NCI-H2171 treated with DMSO at 0.1 percent for 48 hours (cell line): ENCODE results near the gene AMOTL1.

Source experiments
- DNase-seq: peaks from one replicate; lab custom pipeline; 2025; lab: John Stamatoyannopoulos, UW

Gene AMOTL1

DNA sequence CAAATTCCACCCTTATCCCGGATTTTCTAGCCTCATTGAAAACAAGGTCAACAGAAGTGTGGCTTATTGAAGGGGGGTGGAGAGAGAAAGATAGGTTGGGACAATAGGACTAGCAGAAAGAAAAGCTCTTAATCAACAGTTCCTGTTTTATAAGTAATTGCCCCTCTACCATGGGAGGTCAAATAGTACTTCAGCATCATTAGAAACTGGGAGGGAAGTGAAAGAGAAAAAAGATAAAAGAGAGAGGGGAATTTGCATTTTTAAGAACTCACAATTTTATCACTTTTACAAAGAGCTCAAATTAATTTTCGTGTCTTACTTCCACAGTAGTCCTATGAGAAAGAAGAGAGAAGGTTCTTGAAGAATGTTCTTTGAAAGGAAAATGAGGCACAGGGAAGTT is 89.2 kb downstream of the AMOTL1 start:
- DNase-seq = no peak

DNA sequence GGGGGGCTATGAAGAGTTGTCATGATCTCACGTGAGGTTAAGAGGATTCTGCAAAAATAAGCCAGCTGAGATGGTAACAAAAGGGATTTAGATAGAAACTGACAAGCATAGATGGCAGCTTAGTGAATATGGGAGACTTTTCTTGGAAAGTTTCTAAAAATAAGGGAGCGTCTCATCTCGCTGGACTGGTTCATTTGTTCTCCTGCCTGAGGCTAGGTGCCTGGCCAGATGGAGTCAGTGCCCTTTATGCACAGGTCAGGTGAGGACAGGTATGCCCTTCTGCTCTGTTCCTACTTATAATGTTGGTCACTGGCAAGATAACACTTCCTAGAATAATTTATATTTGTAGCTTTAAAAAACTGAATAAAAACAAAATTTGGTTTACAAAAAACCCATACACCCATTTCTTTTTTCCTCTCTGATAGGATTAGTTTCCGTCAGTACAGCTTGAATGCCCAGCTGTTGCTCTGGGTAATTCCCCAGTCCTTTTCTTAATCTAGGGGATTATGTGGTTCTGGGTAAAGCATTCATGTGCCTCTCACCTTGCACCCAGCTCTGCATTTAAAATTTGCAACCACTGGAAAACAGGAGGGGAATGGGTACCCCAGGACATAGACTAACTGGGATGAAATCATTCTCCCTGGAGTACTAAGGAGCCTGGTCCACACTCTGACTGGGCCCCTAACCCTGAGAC is 90.0 kb downstream of the AMOTL1 start:
- DNase-seq = no peak

DNA sequence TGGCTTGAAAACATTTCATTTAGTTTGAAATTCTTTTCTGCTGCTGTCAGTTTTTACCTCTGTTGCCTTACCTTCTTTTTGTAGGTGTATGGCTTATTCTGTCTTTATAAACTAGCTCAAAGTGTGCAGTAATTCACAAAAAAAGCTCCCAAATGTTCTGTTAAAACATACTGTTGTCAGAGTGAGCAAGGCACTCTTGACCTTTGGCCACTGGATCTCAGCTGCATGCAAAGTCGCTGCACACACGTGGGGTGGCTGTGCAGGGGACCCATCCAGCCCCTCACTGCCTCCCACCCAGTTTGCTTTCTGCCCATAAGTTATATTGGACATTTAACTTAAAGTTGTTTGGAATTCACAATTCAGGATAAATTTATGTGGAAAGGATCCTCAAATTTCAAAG is 92.2 kb downstream of the AMOTL1 start:
- no peak for DNase-seq

DNA sequence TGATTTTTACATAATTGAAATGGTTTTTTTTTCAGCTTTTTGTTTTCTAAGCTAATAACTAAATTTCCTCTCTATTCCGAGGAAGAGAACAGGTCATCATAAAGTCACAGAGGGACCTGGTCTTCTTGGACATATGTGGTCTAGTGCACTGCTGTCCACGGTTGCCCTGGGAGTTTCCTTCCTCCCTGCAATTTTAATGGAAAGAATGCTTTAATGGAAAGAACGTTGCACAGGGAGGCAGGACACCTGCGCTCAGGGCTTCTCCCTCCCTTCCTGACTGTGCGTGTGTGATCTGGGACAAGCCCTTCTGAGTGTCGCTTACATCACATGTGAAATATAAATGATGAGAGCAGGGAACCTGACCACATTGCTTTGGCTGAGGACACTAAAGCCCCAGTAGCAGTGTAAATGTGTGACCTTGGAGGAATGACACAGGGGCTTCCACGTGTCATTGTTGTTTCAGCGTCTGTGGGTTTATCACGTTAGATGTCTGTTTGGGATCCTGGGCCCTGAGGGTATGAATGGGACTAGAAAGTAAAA is 93.2 kb downstream of the AMOTL1 start:
- DNase-seq = no peak

DNA sequence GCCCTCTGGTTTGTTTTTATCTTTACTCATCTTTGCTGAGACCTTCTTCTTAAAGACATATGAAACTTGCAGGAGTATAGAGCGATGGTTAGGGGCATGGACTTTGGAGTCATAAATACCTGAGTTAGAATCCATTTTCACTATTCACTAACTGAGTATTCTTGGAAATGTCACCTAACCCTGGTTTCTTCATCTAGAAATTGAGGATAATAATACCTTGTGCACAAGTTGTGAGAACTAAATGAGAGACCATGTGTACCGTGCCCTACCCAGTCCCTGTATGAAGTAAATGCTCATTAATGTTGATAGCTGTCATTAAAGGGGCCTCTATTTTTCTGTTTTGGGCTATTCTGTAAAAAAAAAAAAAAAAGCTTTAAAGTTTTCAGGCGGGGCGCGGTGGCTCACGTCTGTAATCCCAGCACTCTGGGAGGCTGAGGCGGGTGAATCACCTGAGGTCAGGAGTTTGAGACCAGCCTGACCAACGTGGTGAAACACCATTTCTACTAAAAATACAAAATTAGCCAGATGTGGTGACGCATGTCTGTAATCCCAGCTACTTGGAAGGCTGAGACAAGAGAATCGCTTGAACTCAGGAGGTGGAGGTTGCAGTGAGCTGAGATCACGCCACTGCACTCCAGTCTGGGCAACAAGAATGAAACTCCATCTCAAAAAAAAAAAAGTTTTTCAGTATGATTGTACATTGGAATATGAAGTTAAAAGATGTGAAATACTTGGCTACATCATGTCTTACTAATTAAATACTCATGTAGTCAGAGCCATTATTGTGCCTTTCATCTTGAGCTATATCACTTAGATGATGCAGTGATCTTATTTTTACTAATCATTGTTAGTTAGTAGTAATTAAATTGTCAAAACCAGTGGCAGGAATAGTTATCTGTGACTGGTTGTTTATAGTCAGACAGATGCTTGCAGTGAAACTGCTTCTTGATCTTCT is 95.0 kb downstream of the AMOTL1 start:
- DNase-seq = no peak

DNA sequence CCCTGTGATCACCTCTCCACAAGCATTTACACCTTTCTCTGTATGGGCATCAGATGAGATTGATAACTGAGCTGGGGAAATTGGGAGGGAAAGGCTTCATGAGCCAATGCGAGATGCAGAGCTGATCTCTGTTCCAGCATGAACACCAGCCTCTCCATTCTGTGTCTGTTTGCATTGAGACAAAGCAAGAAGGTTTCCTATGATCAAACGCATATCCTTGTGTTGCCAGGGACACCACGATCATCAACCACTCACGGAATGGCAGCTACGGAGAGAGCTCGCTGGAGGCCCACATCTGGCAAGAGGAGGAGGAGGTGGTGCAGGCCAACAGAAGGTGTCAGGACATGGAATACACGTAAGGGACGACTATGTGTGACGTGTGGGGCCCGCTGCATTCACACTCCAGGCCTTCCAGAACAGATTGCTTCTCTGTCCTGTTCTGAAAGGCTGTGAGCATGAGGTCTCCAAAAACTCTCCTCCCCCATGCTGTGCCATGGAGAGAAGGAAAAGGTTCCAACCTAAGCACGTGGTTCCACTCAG is 96.4 kb downstream of the AMOTL1 start:
- no peak for DNase-seq

DNA sequence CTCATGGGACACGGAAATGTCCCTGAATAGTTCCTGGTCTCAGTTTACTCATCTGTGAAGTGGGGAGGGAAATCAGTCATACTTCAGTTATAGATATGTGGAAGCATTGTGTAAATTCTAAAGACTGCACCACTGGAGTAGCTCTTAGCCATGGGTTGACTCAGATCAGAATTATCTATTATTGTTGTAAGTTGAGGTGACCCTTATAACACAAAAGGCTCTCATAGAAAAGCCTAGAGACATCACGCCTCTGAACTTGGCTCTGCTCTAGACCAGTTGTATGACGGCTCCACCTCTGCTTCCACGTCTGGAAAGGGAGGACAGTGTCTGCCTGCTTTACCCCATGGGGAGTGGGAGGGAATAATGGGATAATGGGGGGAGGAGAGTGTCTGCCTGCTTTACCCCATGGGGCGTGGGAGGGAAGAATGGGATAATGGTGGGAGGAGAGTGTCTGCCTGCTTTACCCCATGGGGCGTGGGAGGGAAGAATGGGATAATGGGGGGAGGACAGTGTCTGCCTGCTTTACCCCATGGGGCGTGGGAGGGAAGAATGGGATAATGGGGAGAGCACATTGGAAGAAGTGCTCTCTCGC is 98.2 kb downstream of the AMOTL1 start:
- no peak for DNase-seq

DNA sequence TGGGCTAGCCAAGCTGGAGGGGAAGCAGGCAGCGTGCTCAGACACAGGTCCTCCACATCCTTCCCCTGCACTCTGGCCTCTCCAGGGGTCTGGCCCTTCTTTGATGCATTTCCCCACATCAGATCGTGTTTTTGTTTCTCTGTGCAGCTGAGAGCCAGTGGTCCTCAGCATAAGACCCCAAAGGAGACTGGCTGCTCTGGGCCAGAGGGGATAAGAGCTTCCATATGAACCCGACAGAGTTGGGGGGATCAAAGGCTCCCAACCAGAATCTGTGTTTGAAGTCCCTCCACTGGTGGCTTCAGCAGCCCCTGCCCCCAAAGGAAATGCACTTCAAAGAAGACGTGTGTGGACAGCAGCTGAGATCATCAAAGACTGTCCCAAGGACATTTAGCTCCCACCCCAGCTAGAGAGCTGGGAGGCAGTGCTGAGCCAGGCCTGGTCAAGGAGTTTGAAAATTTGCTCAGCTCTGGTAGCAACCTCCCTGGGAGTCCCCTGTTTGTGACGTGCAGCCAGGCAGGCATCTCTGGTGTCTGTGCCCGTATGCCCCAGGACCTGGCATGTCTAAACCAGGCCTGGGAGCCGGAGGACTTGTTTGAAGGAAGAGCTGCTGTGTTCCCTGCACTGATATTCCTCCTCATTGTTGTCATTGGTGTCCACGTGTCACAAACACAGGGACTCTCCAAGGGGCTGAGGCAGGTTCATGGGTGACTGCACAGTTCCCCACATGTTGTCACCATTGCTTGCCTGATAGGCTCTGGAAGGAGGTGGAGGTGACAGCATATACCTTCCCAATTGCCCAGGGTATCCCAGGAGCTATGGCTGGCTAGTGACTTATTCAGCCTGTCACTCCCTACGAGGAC is 99.0 kb downstream of the AMOTL1 start:
- no peak for DNase-seq

DNA sequence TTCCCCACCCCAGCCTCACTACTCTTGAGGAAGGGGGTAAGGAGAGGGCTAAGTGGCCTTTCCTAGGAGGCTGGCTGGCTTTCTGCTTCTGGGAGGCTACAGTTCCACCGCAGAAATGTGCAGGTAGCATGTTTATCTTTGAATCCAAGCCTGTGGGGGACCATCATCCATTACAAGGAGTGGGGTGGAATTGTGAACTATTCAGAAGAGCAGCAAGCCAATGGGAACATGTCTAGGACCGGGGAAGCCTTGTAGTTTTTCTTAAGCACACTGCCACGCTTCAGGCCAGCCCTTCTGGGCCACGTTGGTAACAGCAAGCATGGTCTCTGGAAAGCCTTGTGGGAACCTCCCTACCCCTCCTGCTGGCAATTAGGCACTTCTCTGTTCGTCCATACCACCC is 100.3 kb downstream of the AMOTL1 start:
- no peak for DNase-seq

DNA sequence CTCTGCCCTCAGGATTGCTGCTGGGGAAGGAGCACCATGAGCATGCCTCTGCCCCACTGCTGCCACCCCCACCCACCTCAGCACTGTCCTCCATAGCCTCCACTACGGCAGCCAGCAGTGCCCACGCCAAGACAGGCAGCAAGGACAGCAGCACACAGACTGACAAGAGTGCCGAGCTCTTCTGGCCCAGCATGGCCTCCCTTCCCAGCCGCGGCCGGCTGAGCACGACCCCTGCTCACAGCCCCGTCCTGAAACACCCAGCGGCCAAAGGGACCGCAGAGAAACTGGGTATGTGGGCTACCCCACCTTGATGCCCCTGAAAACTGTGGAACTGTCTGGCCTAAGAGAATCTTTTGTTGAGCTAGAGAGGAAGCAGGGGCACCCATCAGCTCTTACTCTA is 101.0 kb downstream of the AMOTL1 start:
- no peak for DNase-seq

DNA sequence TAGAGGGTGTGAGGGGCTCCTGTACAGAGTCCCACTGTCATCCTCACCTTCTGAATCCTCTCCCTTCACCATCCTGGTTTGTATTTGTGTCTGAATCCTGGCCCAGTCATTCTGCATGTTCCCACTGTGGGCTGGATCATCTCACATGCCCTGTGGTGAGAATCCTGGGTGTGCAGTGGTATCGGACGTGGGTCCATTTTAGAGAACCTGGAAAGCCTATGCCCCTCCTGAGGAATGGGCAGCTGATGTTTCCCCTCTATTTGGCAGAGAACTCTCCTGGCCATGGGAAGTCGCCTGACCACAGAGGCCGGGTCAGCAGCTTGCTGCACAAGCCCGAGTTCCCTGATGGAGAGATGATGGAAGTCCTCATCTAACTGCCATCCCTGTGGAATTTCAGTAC is 102.3 kb downstream of the AMOTL1 start:
- no peak for DNase-seq

DNA sequence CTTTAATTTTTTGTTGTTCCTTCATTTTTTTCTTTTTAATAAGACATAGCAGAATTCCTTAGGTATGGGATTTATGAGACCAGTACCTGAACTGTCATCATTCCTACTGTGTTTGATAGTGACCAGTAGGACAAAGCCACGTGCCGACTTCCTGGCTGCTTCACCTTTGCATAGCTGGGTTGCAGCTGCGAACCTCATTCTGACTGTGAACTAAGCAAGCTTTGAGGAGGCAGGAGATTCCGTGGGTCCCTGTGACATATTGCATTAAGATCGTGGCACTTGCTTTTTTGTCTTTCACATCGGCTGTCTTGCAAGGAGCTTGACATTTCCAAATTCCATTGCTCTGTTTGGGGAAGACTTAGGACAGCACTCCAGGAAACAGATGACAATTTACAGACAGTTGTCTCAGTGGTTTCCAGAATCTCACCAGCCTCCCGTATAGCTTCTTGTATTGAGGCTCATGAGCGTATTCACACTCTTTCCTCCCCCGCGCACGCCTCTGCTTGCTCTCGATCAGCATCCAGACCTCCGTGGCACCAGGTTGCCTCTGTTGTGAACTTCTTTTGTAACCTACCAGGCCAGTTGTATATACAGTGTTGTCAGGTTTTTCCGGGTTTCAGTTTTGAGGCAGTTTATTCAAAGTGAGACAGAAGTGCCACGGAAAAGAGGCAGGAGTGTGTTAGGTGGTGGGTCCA is 103.5 kb downstream of the AMOTL1 start:
- DNase-seq = no peak

DNA sequence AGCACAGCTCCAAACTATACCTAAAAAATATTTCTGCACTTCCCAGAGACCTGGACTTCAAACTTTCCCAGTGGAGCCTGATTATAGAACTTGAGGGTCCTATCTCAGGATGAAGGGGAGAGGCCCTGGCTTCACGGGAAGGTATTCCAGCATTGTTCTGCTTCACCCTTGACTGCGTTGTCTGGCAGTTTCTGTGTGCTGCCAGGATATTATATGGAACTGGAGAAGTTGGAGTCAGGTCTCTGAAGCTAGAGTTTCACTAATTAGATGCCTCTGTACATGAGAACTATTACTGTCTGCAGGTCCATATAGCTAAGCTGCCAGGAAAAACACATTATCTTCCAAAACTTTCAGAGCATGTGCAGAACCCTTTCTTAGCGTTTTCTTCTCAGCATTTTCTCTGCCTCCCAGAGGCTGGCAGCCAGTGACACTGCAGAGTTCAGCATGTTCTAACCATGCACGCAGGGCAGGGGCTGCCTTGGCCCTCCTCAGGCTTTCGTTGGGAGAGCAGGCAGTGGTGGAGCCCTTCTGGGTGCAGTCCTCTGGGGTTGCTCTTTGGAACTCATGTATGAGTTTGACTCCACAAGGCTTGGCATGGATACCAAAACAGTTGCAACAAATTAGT is 105.9 kb downstream of the AMOTL1 start:
- no peak for DNase-seq

DNA sequence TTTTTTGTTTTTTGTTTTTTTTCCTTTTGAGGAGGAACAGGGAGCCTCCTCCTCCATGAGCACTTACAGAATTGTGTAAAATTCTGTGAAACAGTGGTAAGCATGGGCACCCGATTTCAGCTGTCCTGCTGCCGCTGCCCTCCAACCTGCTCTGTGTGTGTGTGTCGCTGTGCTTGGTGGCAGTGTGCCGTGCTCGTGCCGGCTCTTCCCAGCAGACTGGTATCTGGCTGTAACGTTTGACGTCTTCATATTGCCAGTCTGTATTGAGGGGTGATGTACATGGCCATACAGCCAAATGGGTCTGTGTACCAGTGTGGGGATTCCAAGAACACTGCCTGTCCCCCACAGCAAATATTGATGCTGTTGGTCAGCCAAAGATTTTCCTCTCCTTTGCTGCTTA is 108.1 kb downstream of the AMOTL1 start:
- no peak for DNase-seq

DNA sequence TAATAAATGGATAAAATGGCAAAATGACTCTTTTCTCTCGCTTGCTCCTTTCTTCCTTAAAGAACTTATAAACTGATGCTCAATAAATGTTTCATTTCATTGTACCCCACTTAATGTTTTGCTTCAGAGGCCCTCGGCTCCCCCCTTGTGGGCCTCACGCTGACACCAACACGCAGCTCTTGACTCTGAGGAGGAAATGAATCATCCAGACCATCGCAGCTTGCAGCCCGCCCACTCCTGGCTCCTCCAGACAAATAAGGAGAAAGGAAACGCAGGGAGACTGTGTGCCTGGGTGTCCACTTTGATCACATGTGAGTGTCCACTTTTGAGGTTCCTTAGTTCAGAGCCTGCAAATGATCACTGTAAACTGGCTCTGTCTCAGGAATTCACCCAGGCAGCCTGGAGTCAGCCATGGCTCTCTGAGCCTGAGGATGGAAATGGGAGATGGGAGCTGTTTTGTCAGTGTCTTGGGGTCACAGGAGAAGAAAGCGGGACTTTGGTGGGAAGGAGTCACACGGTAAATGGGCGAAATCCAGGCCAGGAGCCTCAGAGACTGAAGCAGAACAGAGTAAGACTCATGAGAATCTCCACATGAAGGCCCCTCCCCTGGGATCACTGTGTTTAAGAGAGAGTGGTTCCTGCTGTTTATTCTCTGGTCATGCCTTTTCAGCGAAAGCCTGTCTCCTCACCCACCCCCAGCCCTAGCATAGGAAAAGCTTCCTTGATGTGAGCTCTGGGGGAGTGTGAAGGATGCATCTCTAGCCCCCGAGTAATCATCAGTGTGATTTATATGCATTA is 108.7 kb downstream of the AMOTL1 start:
- no peak for DNase-seq

DNA sequence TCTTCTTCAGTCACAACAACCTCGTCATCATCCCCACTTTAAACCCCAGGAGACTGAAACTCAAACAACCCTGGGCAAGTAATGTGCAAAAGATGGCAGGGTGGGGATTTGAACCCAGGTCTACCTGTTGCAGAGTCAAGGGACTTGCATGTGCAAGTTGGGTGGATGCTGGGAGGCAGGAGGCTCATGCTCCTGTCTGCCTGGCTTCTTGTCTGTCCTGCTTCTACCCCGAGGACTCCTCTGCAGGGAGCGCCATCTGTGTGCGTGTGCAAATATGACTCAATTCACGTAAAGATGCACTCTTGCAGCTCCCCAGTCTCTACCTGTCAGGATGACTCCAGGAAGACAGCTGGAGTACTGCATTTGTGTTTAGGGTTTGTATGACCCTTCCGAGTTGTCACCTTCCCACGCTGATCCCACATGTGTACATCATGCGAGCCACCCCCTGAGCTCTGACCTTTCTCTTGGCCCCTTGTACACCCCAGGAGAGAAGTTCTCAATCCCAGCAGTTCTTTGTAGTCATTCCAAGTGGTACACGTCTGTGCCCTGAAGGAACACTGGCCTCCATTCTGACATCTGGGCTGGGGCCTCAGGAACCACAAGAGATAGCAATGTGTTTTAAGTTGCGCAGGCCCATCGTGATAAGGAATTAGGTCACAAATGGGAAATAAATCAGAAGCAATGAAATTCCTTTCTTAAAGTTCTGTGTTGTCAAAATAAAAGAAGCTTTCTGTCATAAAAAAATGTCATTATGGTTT is 109.5 kb downstream of the AMOTL1 start:
- no peak for DNase-seq

DNA sequence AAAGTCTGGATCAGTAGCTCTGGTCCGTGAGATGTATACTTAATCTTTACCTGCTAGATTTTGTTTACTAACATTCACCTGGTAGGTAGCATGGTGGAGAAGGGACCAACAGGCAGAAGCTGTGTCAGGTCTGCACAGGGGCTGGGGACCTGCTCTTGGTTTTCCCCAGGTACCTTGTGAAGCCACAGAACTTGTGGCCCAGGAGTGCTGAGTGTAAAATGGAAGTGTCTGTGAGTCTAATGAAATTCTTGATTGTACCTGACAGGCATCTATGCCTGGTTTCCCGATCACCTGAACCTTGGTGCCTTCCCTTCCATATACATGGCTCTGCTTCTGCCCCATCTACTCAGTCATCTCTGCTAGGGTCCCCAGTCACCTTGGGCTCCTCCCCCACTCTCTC is 110.8 kb downstream of the AMOTL1 start:
- no peak for DNase-seq

DNA sequence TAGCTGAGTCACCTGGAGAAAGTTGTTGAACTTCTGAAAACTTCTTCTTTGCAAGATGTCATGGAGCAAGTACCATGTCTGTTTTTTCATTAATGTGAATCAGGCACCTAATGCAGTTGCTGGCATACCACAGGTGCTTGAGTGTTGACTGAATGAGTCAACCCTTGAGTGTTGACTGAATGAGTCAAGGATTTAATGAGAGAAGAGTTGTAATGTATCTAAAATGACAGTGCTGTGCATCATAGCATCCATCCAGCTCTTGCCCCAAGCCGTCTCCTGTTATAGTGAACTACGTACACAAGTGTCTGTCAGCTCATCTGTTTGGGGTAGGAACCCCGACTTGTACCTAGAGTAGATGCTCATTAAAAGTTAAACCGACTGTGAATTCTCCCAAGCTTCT is 112.1 kb downstream of the AMOTL1 start:
- no peak for DNase-seq

DNA sequence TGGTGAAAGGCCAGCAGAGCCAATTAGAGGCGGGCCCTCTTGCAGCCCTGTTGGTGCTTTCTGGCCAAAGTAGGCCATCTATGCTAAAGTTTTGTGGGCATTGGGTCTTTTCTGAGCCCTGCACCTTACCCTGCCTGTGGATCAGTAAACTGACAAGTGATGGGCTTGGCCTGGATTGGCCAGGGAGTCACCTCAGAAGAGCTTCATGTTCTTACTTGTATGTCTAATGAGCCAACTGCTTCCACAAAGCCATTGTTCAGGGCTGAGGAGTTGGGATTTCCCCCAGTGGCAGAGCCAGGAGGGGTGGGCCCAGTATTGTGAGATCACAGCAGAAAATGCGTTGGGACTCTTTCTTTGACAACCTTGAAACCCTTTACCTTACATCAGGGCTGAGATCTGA is 114.8 kb downstream of the AMOTL1 start:
- DNase-seq = no peak
